ENCODE measurements around the gene SNF8.
"Not testable (repeated sequence)": the region's sequence is repeated elsewhere in the genome, so short reads cannot be mapped to it uniquely, and the experiment has no call there.

Gene SNF8

DNA sequence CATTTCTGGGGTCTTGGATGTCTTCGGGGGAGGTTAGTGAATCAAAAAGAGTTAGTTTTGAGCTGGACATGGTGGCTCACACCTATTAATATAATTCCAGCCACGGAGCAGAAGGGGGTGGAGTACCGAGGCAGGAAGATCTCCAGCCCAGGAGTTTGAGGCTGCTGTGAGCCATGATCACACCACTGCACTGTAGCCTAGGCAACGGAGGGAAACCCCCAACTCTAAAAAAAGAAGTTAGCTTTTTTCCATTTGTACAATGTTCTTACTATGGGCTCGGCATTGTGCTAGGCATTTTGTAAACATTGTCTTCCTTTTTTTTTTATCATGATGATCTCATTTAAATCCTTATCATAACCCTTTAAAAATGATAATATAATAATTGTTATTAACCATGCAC, 8.3 kb upstream of the SNF8 start:
- Histone ChIP-seq H3K4me3 (no peak overlapping the region), H3K9me3 (no peaks in the 10 kb centered on the region), H3K4me1 (no peaks in the 10 kb centered on the region), H3K36me3 (no peaks in the 10 kb centered on the region), H3K27me3 (peaks cover 0 to 46% of the 10 kb centered on the region in 2 donors), H3K27ac (no peak overlapping the region)
- intact Hi-C loops (cut with DNase I; ENCODE audit: low total_unique reads), result no loop called here
- DNase-seq, result no peak
- TF ChIP-seq, protein P1, sequence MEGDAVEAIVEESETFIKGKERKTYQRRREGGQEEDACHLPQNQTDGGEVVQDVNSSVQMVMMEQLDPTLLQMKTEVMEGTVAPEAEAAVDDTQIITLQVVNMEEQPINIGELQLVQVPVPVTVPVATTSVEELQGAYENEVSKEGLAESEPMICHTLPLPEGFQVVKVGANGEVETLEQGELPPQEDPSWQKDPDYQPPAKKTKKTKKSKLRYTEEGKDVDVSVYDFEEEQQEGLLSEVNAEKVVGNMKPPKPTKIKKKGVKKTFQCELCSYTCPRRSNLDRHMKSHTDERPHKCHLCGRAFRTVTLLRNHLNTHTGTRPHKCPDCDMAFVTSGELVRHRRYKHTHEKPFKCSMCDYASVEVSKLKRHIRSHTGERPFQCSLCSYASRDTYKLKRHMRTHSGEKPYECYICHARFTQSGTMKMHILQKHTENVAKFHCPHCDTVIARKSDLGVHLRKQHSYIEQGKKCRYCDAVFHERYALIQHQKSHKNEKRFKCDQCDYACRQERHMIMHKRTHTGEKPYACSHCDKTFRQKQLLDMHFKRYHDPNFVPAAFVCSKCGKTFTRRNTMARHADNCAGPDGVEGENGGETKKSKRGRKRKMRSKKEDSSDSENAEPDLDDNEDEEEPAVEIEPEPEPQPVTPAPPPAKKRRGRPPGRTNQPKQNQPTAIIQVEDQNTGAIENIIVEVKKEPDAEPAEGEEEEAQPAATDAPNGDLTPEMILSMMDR (IDR thresholded peaks at IDR 0.05), result no peak

DNA sequence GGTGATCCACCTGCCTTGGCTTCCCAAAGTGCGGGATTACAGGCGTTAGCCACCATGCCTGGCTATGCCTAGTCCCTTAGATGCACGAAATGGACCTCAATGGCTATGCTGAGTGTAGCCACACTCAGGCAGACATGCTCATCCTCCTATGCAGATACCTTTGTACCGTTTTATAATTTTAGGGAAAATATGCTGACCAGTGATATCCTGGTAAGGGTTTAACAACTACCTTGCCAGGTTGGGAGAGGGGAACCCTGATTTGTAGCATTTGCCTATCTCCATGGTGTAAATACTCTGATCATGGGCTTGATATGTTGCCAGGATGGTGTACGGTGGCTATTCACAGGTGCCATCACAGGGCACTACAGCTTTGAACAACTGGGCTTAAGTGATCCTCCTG, 6.9 kb upstream of the SNF8 start:
- Histone ChIP-seq H3K4me1 (no peaks in the 10 kb centered on the region), H3K27me3 (peaks cover 0 to 37% of the 10 kb centered on the region in 2 donors), H3K36me3 (no peaks in the 10 kb centered on the region), H3K4me3 (no peak overlapping the region), H3K27ac (no peak overlapping the region), H3K9me3 (no peaks in the 10 kb centered on the region)
- TF ChIP-seq, protein P1 (IDR thresholded peaks at IDR 0.05), result no peak
- no peak for DNase-seq
- intact Hi-C loops (cut with DNase I; ENCODE audit: low total_unique reads), result no loop called here

DNA sequence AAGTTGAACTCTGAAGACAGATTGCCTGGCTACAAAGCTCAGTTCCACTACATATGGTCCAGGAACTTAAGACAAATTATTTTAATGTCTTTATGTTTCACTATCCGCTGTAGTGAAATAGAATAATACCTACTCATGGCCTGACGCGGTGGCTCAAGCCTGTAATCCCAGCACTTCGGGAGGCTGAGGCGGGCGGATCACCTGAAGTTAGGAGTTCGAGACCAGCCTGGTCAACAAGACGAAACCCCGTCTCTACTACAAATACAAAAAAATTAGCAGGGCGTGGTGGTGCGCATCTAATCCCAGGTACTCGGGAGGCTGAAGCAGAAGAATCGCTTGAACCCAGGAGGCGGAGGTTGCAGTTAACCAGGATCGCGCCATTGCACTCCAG, 614 bp upstream of the SNF8 start:
- peak overlapping the region; percentile 84 to 92 for H3K4me3 ChIP-seq
- peaks cover 0 to 25% (median 14%) of the 10 kb centered on the region in 4 donors for H3K4me1 ChIP-seq
- H3K27me3 ChIP-seq; H3K9me3 ChIP-seq; intact Hi-C loops (cut with DNase I; ENCODE audit: low total_unique reads); DNase-seq: not testable (repeated sequence)
- H3K27ac ChIP-seq, result peak overlapping the region; percentile 87 to 92
- H3K36me3 ChIP-seq, result peaks cover 0 to 14% (median 11%) of the 10 kb centered on the region in 3 donors

DNA sequence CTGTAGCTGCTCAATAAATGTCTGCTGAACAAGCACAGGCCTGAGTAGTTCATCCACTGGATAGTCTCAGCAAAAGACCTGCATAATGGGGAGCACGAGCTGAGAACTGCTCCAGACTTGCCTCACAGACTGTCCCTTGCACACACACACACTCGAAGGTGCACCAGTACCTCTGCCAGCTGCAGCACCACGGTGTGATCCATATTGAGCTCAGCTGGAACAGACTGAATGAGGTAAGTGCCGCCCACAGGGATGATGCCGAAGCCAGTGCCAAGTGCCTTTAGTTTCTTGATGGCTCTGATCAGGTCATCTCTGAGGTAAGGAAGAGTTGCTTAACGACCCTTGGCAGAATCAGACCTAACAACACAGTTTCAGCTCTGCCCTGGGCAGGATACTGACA, 11.6 kb downstream of the SNF8 start:
- H3K4me1 ChIP-seq, result no peaks in the 10 kb centered on the region
- no peak for DNase-seq
- TF ChIP-seq, protein P1 (IDR thresholded peaks at IDR 0.05), result no peak
- peaks cover 64 to 95% (median 93%) of the 10 kb centered on the region in 3 donors for H3K36me3 ChIP-seq
- intact Hi-C loops (cut with DNase I; ENCODE audit: low total_unique reads), result no loop called here
- H3K27ac ChIP-seq, result no peak overlapping the region
- H3K4me3 ChIP-seq, result no peak overlapping the region
- no peaks in the 10 kb centered on the region for H3K9me3 ChIP-seq
- no peaks in the 10 kb centered on the region for H3K27me3 ChIP-seq

DNA sequence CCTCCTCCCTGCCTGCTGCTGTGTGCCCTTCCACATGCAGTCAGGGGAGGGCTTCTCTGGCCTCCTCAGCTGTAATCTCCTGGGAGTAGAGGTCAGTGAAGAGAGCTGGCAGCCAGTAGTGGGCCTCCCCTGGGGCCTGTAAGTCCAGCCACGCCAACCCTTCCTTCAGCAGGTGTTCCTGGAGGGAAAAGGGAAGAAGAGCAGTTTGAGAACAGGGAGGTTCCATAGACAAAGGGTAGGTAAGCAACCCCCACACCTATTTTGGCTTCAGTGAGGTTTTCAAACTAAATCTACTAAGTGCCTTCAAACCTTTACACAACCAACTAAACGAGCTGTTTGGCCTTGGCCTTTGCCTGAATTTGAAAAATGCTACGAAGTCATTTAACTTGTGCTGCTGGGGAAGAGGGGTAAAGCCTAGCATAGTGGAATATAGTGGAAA, 14.2 kb downstream of the SNF8 start:
- H3K36me3 ChIP-seq, result peaks cover 57 to 96% (median 96%) of the 10 kb centered on the region in 3 donors
- intact Hi-C loops (cut with DNase I; ENCODE audit: low total_unique reads), result no loop called here
- no peaks in the 10 kb centered on the region for H3K27me3 ChIP-seq
- H3K4me3 ChIP-seq, result no peak overlapping the region
- TF ChIP-seq, protein P1 (IDR thresholded peaks at IDR 0.05), result no peak
- no peaks in the 10 kb centered on the region for H3K4me1 ChIP-seq
- no peaks in the 10 kb centered on the region for H3K9me3 ChIP-seq
- no peak for DNase-seq
- no peak overlapping the region for H3K27ac ChIP-seq

DNA sequence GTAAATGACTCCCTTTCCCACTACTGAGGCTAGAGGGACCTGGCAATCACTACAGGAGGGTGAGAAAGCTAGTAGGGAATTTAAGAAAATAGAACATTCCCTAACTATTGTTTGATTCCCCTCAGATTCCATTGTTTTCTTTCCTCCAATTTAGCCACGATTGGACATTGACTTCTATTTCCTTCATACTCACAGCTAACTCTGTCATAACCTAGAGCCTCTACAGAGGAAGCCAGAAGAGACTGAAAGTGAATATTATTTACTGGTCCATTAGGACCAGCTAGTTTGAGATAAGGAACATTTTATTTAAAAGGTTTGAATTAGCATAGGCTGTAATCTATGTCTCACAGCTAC, 14.9 kb downstream of the SNF8 start:
- H3K9me3 ChIP-seq, result no peaks in the 10 kb centered on the region
- H3K4me1 ChIP-seq, result no peaks in the 10 kb centered on the region
- no peaks in the 10 kb centered on the region for H3K27me3 ChIP-seq
- peaks cover 59 to 98% (median 97%) of the 10 kb centered on the region in 3 donors for H3K36me3 ChIP-seq
- intact Hi-C loops (cut with DNase I; ENCODE audit: low total_unique reads), result no loop called here
- no peak overlapping the region for H3K27ac ChIP-seq
- TF ChIP-seq, protein P1 (IDR thresholded peaks at IDR 0.05), result no peak
- DNase-seq, result no peak
- H3K4me3 ChIP-seq, result no peak overlapping the region

Measured in tibial artery (tissue), 4 donors.